G401.6 (cell line): ENCODE measurements around the gene SYT15B.
"Not testable (repeated sequence)": the region's sequence is repeated elsewhere in the genome, so short reads cannot be mapped to it uniquely, and the experiment has no call there.

ENCODE experiments used
- FAIRE-seq: peaks from 2 replicates; lab custom pipeline; 2012; peaks lifted over from hg19 to GRCh38; lab: Jason Lieb, UNC

SYT15B gene

DNA sequence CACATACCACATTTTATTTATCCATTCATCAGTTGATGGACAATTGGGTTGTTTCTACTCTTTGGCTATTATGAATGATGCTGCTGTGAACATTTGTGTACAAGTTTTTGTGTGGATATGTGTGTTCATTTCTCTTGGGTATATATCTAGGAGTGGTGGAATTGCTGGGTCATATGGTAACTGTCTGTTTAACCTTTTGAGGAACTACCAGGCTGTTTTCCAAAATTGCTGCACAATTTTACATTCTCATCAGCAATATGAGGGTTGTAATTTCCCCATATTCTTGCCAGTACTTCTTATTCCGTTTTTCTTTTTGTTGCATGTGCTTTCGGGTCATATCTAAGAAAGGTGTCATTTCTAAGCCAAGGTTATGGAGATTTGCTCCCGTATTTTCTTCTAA lies 38.3 kb downstream of the SYT15B start:
- not testable (repeated sequence) for FAIRE-seq

DNA sequence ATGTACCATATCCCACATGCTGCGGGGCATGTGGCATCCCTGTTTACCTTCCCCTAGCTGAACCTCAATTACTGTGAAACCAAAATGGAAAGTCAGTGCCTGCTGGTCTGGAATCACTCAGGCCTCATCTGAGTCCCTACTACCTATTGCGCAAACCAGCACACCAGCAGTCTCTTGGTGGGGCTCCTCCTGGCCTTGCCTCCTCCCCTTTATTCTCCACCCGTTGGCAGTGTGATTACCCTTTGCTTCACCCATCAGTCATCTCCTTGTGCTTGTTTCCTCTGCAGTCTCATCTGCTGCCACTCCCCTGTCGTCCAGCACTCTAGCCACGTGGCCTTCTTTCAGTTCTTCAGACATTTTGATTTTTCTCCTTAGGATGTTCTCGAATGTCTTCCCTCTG lies 39.3 kb downstream of the SYT15B start:
- FAIRE-seq, result not testable (repeated sequence)

- FAIRE-seq, result not testable (repeated sequence)
These were observed 40.0 kb downstream of the SYT15B start for GRCh38 chr10:47723362-47723761.

GRCh38 chr10:47717011-47717769 lies 46.2 kb downstream of the SYT15B start:
- FAIRE-seq, result not testable (repeated sequence)
